Retinal pigment epithelial cell (primary cell): ENCODE data around the gene ARHGEF18.

Source experiments
- DNase-seq: peaks from one replicate; pipeline ENCODE4 v3.0.0-alpha.2; 2010; ENCODE audit warnings: low read depth
- H3K4me3 ChIP-seq: 2 replicates; pipeline ENCODE4 v1.5.1; 2011; ENCODE audit warnings: mild to moderate bottlenecking, low read length, control low read depth, moderate library complexity
- TF ChIP-seq, protein P1 (sequence below): conservative IDR thresholded peaks from 2 replicates; pipeline ENCODE4 v1.5.1; 2011; ENCODE audit warnings: low read depth, low read length, control low read depth, inconsistent platforms

Gene ARHGEF18

DNA sequence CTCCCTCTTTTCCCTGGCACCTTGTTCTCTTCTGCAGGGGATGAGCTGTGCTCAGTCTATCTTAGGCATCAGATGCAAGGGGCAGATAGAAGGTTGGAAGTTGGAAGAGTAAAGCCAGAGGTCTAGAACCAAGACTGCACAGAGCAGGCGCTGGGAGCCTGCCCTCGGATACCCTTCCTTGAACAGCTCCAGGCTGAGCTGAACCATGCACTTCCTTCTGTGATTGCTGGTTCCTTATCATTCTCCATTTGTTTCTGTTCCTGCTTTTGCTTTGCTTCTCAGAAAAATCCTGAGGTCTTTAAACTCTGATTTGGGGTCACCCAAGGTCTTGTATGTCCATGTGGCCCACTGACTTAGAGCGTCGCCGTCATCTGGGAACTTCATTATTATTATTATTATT is 36.3 kb downstream of the ARHGEF18 start:
- DNase-seq, result no peak
- no peak overlapping the region for H3K4me3 ChIP-seq
- TF ChIP-seq, protein P1, sequence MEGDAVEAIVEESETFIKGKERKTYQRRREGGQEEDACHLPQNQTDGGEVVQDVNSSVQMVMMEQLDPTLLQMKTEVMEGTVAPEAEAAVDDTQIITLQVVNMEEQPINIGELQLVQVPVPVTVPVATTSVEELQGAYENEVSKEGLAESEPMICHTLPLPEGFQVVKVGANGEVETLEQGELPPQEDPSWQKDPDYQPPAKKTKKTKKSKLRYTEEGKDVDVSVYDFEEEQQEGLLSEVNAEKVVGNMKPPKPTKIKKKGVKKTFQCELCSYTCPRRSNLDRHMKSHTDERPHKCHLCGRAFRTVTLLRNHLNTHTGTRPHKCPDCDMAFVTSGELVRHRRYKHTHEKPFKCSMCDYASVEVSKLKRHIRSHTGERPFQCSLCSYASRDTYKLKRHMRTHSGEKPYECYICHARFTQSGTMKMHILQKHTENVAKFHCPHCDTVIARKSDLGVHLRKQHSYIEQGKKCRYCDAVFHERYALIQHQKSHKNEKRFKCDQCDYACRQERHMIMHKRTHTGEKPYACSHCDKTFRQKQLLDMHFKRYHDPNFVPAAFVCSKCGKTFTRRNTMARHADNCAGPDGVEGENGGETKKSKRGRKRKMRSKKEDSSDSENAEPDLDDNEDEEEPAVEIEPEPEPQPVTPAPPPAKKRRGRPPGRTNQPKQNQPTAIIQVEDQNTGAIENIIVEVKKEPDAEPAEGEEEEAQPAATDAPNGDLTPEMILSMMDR, result no peak

DNA sequence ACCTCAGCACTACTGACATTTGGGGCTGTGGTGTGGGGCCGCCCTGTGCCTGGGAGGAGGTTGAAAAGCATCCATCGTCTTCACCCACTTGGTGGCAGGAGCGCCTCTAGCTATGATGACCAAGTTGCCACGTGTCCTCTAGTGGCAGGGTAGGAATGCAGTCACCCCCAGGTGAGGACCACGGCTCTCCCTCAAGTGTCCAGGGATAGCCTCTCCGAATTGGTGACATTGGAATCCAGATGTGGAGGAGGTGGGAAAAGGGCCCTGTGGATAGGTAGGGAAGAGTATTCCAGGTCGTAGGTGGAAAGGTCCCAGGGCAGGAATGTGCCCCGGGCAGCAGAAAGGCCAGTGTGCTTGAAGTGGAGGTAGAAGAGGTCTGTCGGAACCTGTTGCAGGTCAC is 37.6 kb downstream of the ARHGEF18 start:
- TF ChIP-seq, protein P1, result no peak
- no peak overlapping the region for H3K4me3 ChIP-seq
- no peak for DNase-seq

DNA sequence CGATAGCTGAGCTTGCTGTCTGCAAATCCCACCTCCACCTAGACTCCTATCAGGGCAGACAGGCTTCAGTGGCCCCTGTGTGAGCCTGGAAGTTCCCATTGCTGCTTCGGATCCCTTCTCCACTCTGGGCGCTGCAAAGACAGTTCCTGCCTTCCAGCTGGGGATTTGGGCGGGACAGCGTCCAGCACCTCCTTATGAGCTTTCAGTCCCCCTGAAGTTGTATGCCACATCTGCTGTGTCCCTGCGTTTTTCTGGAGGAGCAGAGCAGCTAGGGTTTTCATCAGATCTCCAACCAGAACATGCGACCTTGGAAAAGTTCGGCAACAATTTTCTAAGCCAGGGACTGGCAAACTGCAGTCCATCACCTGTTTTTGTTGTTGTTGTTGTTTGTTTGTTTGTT is 38.0 kb downstream of the ARHGEF18 start:
- TF ChIP-seq, protein P1, result no peak
- no peak for DNase-seq
- H3K4me3 ChIP-seq, result no peak overlapping the region

DNA sequence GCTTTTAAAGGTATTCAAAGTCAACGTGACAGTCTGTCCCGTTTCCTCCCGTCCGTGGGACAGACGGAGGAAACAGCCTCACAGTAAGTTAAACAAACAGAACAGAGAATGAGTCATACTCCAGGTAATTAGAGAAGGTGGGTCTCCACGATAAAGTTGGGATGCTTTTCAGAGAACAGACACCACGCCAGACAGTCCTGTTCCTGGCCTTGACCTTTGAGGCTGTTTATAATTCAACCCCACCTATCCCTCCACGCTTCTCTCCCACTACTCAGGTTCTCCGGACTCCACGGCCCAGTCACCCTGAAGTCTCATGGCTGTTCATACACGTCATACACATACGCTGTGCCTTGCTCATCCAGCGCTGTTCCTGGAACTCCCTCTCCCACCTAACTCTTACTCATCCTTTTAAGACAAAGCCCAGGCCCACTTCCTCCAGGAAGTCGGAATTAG is 42.5 kb downstream of the ARHGEF18 start:
- DNase-seq, result no peak
- no peak overlapping the region for H3K4me3 ChIP-seq
- TF ChIP-seq, protein P1, result no peak

DNA sequence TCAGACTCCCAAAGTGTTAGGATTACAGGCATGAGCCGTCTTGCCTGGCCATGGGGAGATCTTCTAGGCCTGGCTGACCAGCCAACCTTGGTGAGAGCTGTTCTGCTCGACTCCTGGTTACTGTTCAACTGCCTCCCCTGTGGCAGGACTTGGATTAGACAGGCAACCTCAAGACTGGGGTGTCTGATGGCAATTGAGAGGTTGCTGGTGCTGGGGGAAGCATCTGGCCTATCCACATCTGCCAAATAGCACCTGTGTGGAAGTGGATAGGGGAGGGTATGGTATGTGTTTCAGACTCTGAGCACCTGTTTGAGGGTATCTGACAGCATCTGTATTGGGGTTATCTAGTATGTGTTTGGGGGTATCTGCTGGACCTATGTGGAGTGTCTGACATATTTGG is 44.7 kb downstream of the ARHGEF18 start:
- DNase-seq, result no peak
- H3K4me3 ChIP-seq, result no peak overlapping the region
- TF ChIP-seq, protein P1, result no peak

DNA sequence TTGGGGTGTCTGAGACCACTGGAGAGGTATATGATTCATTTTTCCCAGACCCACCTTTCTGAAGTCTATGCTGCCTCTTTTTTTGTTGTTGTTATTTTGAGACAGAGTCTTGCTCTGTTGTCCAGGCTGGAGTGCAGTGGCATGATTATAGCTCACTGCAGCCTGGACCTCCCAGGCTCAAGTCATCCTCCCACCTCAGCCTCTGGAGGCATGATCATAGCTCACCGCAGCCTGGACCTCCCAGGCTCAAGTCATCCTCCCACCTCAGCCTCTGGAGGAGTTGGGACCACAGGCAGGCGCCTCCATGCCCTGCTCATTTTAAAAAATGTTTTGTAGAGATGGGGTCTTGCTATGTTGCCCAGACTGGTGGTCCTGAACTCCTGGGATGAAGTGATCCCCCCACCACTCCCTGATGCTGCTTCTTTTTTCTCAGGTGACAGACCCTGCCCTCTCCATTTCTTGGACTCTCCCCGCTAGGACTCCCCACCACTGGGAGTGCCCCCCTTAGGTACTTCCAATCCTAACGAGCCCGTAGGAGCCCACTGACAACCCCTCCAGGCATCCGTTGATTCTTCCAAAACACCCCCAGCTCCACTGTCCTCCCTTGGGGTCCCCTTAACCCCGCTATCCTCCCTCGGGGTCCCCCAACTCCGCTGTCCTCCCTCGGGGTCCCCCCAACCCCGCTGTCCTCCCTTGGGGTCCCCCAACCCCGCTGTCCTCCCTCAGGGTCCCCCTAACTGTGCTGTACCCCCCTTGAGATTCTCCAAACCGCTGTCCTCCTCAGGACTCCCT is 45.4 kb downstream of the ARHGEF18 start:
- TF ChIP-seq, protein P1, result no peak
- DNase-seq, result no peak
- H3K4me3 ChIP-seq, result peak overlapping the region; percentile 73

DNA sequence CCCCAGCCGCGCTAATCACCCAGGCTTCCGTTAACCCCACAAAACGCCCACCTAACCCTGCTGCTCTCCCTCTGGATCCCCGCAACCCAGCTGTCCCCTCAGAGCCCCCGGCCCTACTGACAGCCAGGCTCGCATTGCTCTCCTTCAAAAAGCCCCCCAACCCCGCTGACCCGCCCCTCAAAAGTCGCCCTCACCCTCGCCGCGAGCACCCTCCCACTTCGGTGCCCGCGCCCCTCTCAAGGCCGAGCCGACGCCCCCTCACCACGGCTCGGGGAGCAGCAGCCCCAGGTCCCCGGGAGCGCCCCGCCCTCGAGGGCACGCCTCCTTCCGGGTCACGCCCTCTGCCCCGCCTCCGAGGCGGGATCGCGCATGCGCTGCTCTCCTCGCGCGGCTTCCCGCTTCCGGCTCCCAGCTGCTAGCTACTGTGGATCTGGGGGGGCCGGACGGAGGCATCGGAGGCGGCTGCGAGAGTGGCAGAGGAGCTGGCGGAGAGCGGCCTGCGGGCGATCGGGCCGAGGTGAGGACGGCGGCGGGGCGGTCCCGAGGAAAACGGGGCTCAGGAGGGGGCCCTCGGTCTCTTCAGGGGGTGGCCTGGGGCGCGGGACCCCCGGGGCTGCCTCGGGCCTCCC is 46.1 kb downstream of the ARHGEF18 start:
- TF ChIP-seq, protein P1, result no peak

More for the DNA sequence above, 46.1 kb downstream of the ARHGEF18 start:
- H3K4me3 ChIP-seq, result peak overlapping the region; percentile 73
- DNase-seq, result peak; percentile 51
